A673 (cell line): Measurements from ENCODE around the gene LRRC8D. TPM values are rescaled to one million over a fixed set of nuclear protein-coding genes. Genes with fewer than 3 reads are reported as not detected.

Source experiments
- BruUV-seq: library from RNA; stranded (reverse); fragments of 400-500 nt; replicated peaks from 2 replicates; lab custom pipeline; 2021; lab: Mats Ljungman, UMichigan
- CTCF ChIA-PET: fragments of 300-600 bp; sonication (Branson Sonifier 250); formaldehyde crosslinking; loops from one replicate; lab custom pipeline; 2022; ENCODE audit warnings: antibody characterized with exemption; lab: Charles Lee
- POLR2A ChIA-PET: fragments of 300-600 bp; sonication (Branson Sonifier 250); formaldehyde crosslinking; loops from one replicate; lab custom pipeline; 2022; ENCODE audit warnings: antibody characterized with exemption; ENCODE audit not compliant: low non-redundant PET; lab: Charles Lee
- DNase-seq: peaks from one replicate; pipeline ENCODE4 v3.0.0-alpha.2; 2015; ENCODE audit warnings: low spot score
- H3K27ac ChIP-seq: fragments of 200-600 bp; sonication (generic); 2 replicates; pipeline ENCODE4 v1.5.1; 2016; ENCODE audit warnings: mixed run types, low read depth, mild to moderate bottlenecking, mixed read lengths, antibody characterized with exemption, low read length; ENCODE audit not compliant: poor library complexity, severe bottlenecking
- H3K27me3 ChIP-seq: fragments of 200-600 bp; sonication (generic); replicated peaks from 2 replicates; pipeline ENCODE4 v1.6.1; 2017; ENCODE audit warnings: mixed run types, low read depth, mild to moderate bottlenecking, mixed read lengths, antibody characterized with exemption, low read length; ENCODE audit not compliant: insufficient read depth, poor library complexity
- H3K36me3 ChIP-seq: fragments of 200-600 bp; sonication (generic); 2 replicates; pipeline ENCODE4 v1.6.1; 2016; ENCODE audit warnings: mixed run types, mild to moderate bottlenecking, mixed read lengths, antibody characterized with exemption, low read length; ENCODE audit not compliant: insufficient read depth, poor library complexity, severe bottlenecking
- H3K4me1 ChIP-seq: fragments of 200-600 bp; sonication (generic); 2 replicates; pipeline ENCODE4 v1.6.1; 2017; ENCODE audit warnings: mixed run types, mild to moderate bottlenecking, mixed read lengths, antibody characterized with exemption, low read length; ENCODE audit not compliant: insufficient read depth, poor library complexity, severe bottlenecking
- H3K4me3 ChIP-seq: fragments of 200-600 bp; sonication (generic); 2 replicates; pipeline ENCODE4 v1.5.1; 2016; ENCODE audit warnings: low read depth, mixed run types, mild to moderate bottlenecking, mixed read lengths, low read length; ENCODE audit not compliant: poor library complexity, severe bottlenecking
- H3K9me3 ChIP-seq: fragments of 200-600 bp; sonication (generic); 2 replicates; pipeline ENCODE4 v1.6.1; 2016; ENCODE audit warnings: mixed run types, low read depth, mild to moderate bottlenecking, mixed read lengths, antibody characterized with exemption, low read length; ENCODE audit not compliant: poor library complexity, severe bottlenecking
- CTCF ChIP-seq: fragments of 300-800, 200-600 bp; sonication (generic); conservative IDR thresholded peaks from 2 replicates; pipeline ENCODE4 v1.5.1; 2017; ENCODE audit warnings: low read depth, mild to moderate bottlenecking, antibody characterized with exemption, low read length, moderate library complexity, mixed read lengths
- EZH2 ChIP-seq: fragments of 200-600 bp; sonication (generic); IDR thresholded peaks from 2 replicates; pipeline ENCODE4 v1.6.1; 2017; ENCODE audit warnings: borderline replicate concordance, low read depth, mild to moderate bottlenecking, mixed read lengths, antibody characterized with exemption, low read length; ENCODE audit not compliant: poor library complexity, severe bottlenecking
- intact Hi-C: fragments of 100-400 bp; cut with micrococcal nuclease; formaldehyde crosslinking; loops from one replicate; pipeline ENCODE4 v1.10.0; 2022; ENCODE audit not compliant: unreplicated experiment
- total RNA-seq: library from RNA; stranded (reverse); gene quantifications from 2 replicates; pipeline ENCODE4 v1.2.3, GENCODE V29; 2021

Gene LRRC8D
- total RNA-seq, 1 experiment from 2014 or later, result 59.4 TPM

- peak; percentile 65 for DNase-seq
- H3K4me3 ChIP-seq, result no peak overlapping the region
- no peaks in the 10 kb centered on the region for H3K9me3 ChIP-seq
- TF ChIP-seq EZH2, result no peak
- TF ChIP-seq CTCF, result no peak
- ChIA-PET CTCF (no interaction called here), POLR2A (no interaction called here)
- H3K36me3 ChIP-seq, result peaks cover 11% of the 10 kb centered on the region
- intact Hi-C loops, result no loop called here
- no TSS peak for BruUV-seq
- no peaks in the 10 kb centered on the region for H3K27me3 ChIP-seq
- peaks cover 52% of the 10 kb centered on the region for H3K4me1 ChIP-seq
- peak overlapping the region; percentile 14 for H3K27ac ChIP-seq
These were observed 44.9 kb downstream of the LRRC8D start for GRCh38 chr1:89865498-89866382.

- intact Hi-C loops, result no loop called here
- BruUV-seq, result no TSS peak
- no peaks in the 10 kb centered on the region for H3K27me3 ChIP-seq
- peaks cover 11% of the 10 kb centered on the region for H3K36me3 ChIP-seq
- no peak for DNase-seq
- H3K4me3 ChIP-seq, result no peak overlapping the region
- H3K9me3 ChIP-seq, result no peaks in the 10 kb centered on the region
- peak overlapping the region; percentile 3 for H3K27ac ChIP-seq
- CTCF ChIA-PET, result no interaction called here
- H3K4me1 ChIP-seq, result peaks cover 55% of the 10 kb centered on the region
- no peak for TF ChIP-seq CTCF
- POLR2A ChIA-PET, result no interaction called here
These were observed 45.7 kb downstream of the LRRC8D start for GRCh38 chr1:89866568-89866967.

GRCh38 chr1:89870998-89871397, 50.2 kb downstream of the LRRC8D start:
- no TSS peak for BruUV-seq
- Histone ChIP-seq H3K9me3 (no peaks in the 10 kb centered on the region), H3K4me3 (no peak overlapping the region), H3K36me3 (peaks cover 9% of the 10 kb centered on the region), H3K27me3 (no peaks in the 10 kb centered on the region), H3K4me1 (peaks cover 70% of the 10 kb centered on the region), H3K27ac (no peak overlapping the region)
- ChIA-PET POLR2A (no interaction called here), CTCF (no interaction called here)
- intact Hi-C loops, result no loop called here
- TF ChIP-seq CTCF (no peak), EZH2 (no peak)
- no peak for DNase-seq
